Lung (tissue), 12 donors: Measurements from ENCODE around the gene BBX. TPM values are rescaled to one million over a fixed set of nuclear protein-coding genes. Genes with fewer than 3 reads are reported as not detected.

Experiments
- ATAC-seq: fragments of 200-7000 bp; cut with Tn5 transposase; one replicate; pipeline ENCODE4 v1.9.1; 2020; ENCODE audit warnings: moderate number of reproducible peaks; ENCODE audit not compliant: insufficient read depth, low FRiP score
- DNase-seq, 3 donors: peaks; one replicate each; pipeline ENCODE4 v3.0.0-alpha.2; 2013 to 2017
- H3K27ac ChIP-seq, 2 donors: one replicate each; pipeline ENCODE4 v1.5.1; 2013; ENCODE audit warnings: mild to moderate bottlenecking in 2 of 2, moderate library complexity in 2 of 2, control low read depth in 1 of 2, inconsistent platforms in 1 of 2, low read depth in 1 of 2, low read length in 1 of 2
- H3K27me3 ChIP-seq, 3 donors: one replicate each; pipeline ENCODE4 v1.5.1; 2013; ENCODE audit warnings: low read length in 2 of 3; ENCODE audit not compliant: control insufficient read depth in 3 of 3, insufficient read depth in 3 of 3
- H3K36me3 ChIP-seq, 4 donors: one replicate each; pipeline ENCODE4 v1.5.1; 2013; ENCODE audit warnings: low read length in 4 of 4, mild to moderate bottlenecking in 1 of 4, moderate library complexity in 1 of 4; ENCODE audit not compliant: control insufficient read depth in 4 of 4, insufficient read depth in 4 of 4
- H3K4me1 ChIP-seq, 5 donors: one replicate each; pipeline ENCODE4 v1.5.1; 2013; ENCODE audit warnings: low read length in 5 of 5, mild to moderate bottlenecking in 2 of 5, moderate library complexity in 1 of 5; ENCODE audit not compliant: control insufficient read depth in 5 of 5, insufficient read depth in 5 of 5
- H3K4me3 ChIP-seq: one replicate; pipeline ENCODE4 v1.5.1; 2013; ENCODE audit warnings: mild to moderate bottlenecking, control low read depth, moderate library complexity
- H3K9ac ChIP-seq, 2 donors: one replicate each; pipeline ENCODE4 v1.5.1; 2013; ENCODE audit warnings: low read length in 2 of 2, control low read depth in 1 of 2; ENCODE audit not compliant: insufficient read depth in 1 of 2
- H3K9me3 ChIP-seq, 4 donors: one replicate each; pipeline ENCODE4 v1.5.1; 2013; ENCODE audit warnings: low read length in 3 of 4, mild to moderate bottlenecking in 1 of 4, moderate library complexity in 1 of 4; ENCODE audit not compliant: control insufficient read depth in 4 of 4, insufficient read depth in 3 of 4
- WGBS, 2 donors: extraction: QIAGEN DNeasy Blood & Tissue Kit; methylation state at CpG; one replicate each; pipeline ENCODE4 v1.1.7; 2013; 5-methylcytosine and 5-hydroxymethylcytosine counted together
- polyA plus RNA-seq, 2 donors: library from polyadenylated mRNA; stranded (reverse); fragments of 200-250 nt; gene quantifications; one replicate each; pipeline ENCODE4 v1.2.1, GENCODE V29; 2013
- total RNA-seq, 2 donors: library from RNA; depleted of rRNA in 1 of 2; stranded (reverse); fragments of >200 nt in 1 of 2; gene quantifications; one replicate each; pipeline ENCODE4 v1.2.1, GENCODE V29; 2014 to 2021
- TF ChIP-seq, protein P1 (sequence below): IDR thresholded peaks from 2 replicates; pipeline ENCODE4 v1.5.1; 2012; ENCODE audit warnings: mild to moderate bottlenecking; ENCODE audit errors: control extremely low read depth, extremely low read depth
- donor health status: control.
- donor health status: control.
- donor health status: Bipolar disorder and iron deficiency.
- donor health status: healthy.
- donor health status: DM: yes; HTN: yes; CAD: no.

BBX gene
- total and polyA plus RNA-seq, 4 donors: 6.3 to 93.3 (median 25.1) TPM

DNA sequence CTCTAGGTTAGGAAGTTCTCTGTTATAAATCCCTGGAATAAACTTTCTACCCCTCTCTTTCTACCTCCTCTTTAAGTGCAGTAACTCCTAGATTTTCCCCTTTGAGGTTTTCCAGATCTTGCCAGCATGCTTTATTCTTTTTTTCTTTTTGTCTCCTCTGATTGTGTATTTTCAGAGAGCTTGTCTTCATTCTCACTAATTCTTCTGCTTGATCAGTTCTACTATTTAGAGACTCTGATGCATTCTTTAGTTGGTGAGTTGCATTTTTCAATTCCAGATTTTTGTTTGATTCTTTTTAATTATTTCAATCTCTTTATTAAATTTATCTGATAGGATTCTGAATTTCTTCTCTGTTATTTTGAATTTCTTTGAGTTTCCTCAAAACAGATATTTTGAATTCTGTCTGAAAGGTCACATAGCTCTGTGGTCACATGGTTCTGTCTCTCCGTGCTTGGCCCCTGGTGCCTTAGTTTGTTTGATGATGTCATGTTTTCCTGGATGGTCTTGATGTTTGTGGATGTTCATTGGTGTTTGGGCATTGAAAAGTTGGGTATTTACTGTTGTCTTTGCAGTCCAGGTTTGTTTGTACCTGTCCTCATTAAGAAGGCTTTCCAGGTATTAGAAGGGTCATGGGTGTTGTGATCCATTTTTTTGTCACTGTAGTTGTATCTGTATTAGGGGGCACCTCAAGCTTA, 89.2 kb downstream of the BBX start:
- no peak overlapping the region for H3K9ac ChIP-seq
- H3K9me3 ChIP-seq: peaks cover 0 to 9% (median 3%) of the 10 kb centered on the region in 4 donors
- ATAC-seq (no peak), DNase-seq (no peak)
- TF ChIP-seq, protein P1, sequence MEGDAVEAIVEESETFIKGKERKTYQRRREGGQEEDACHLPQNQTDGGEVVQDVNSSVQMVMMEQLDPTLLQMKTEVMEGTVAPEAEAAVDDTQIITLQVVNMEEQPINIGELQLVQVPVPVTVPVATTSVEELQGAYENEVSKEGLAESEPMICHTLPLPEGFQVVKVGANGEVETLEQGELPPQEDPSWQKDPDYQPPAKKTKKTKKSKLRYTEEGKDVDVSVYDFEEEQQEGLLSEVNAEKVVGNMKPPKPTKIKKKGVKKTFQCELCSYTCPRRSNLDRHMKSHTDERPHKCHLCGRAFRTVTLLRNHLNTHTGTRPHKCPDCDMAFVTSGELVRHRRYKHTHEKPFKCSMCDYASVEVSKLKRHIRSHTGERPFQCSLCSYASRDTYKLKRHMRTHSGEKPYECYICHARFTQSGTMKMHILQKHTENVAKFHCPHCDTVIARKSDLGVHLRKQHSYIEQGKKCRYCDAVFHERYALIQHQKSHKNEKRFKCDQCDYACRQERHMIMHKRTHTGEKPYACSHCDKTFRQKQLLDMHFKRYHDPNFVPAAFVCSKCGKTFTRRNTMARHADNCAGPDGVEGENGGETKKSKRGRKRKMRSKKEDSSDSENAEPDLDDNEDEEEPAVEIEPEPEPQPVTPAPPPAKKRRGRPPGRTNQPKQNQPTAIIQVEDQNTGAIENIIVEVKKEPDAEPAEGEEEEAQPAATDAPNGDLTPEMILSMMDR: no peak
- no peak overlapping the region for H3K27ac ChIP-seq
- 46 to 83% methylated on average over 1 of the region's 1 CpG for WGBS, 2 donors
- H3K36me3 ChIP-seq: peaks cover 0 to 2% (median 0%) of the 10 kb centered on the region in 4 donors
- no peaks in the 10 kb centered on the region for H3K4me1 ChIP-seq
- H3K4me3 ChIP-seq: no peak overlapping the region
- H3K27me3 ChIP-seq: no peaks in the 10 kb centered on the region

- Histone ChIP-seq H3K27ac (no peak overlapping the region), H3K27me3 (no peaks in the 10 kb centered on the region), H3K4me3 (no peak overlapping the region), H3K9ac (no peak overlapping the region), H3K9me3 (peaks cover 0 to 9% (median 3%) of the 10 kb centered on the region in 4 donors), H3K4me1 (no peaks in the 10 kb centered on the region), H3K36me3 (peaks cover 0 to 2% (median 0%) of the 10 kb centered on the region in 4 donors)
- DNase-seq (no peak), ATAC-seq (no peak)
- TF ChIP-seq, protein P1: no peak
- 97 to 98% methylated on average over 2 of the region's 2 CpGs for WGBS, 2 donors
Observed at GRCh38 chr3:107612664-107613084, 89.9 kb downstream of the BBX start.

DNA sequence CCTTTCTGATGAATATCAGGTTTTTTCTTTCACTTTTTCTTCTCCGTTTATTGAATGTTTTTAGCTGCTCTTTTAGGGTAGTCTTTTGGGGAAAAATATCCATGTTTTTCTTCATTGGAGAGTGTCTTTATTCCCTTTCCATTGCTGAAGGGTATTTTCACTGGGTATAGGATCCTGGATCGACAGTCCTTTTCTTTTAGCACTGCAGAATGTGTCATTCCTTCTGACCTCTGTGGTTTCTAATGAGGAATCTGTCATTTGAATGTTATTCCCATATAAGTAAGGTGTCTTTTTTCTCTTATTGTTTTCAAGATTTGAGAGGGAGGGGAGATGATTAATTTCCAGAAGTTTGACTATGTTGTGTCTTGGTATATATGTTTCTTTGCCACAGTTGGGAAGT, 96.8 kb downstream of the BBX start:
- 84 to 93% methylated on average over 2 of the region's 2 CpGs for WGBS, 2 donors
- no peaks in the 10 kb centered on the region for H3K27me3 ChIP-seq
- no peak overlapping the region for H3K9ac ChIP-seq
- H3K9me3 ChIP-seq: no peaks in the 10 kb centered on the region
- no peak overlapping the region for H3K4me3 ChIP-seq
- H3K4me1 ChIP-seq: no peaks in the 10 kb centered on the region
- no peak overlapping the region for H3K27ac ChIP-seq
- DNase-seq: no peak
- H3K36me3 ChIP-seq: no peaks in the 10 kb centered on the region
- no peak for ATAC-seq
- TF ChIP-seq, protein P1: no peak
